Mesothelial cell of epicardium (in vitro differentiated cells): Measurements from ENCODE around the gene HSPA1L. TPM values are rescaled to one million over a fixed set of nuclear protein-coding genes. Genes with fewer than 3 reads are reported as not detected.
A peak's percentile ranks its signal among the peaks of the same experiment; 100 is the strongest.

ENCODE experiments used
- DNase-seq, 2 experiments: peaks; one replicate each; pipeline ENCODE4 v3.0.0; 2021; ENCODE audit warnings: low spot score in 2 of 2; ENCODE audit not compliant: unreplicated experiment in 2 of 2
- H3K27ac Mint-ChIP-seq: 2 replicates; pipeline ENCODE4 v1.8.0; 2021; ENCODE audit warnings: mixed read lengths
- H3K27me3 Mint-ChIP-seq: 2 replicates; pipeline ENCODE4 v1.8.0; 2021; ENCODE audit warnings: low read depth, mixed read lengths
- H3K36me3 Mint-ChIP-seq: 2 replicates; pipeline ENCODE4 v1.8.0; 2021; ENCODE audit warnings: mixed read lengths
- H3K4me1 Mint-ChIP-seq: 2 replicates; pipeline ENCODE4 v1.8.0; 2021; ENCODE audit warnings: mixed read lengths
- H3K4me3 Mint-ChIP-seq: 2 replicates; pipeline ENCODE4 v1.8.0; 2021; ENCODE audit warnings: mild to moderate bottlenecking, moderate library complexity, mixed read lengths
- H3K9me3 Mint-ChIP-seq: 2 replicates; pipeline ENCODE4 v1.8.0; 2021; ENCODE audit warnings: mixed read lengths
- CTCF ChIP-seq: fragments of 200-600 bp; sonication (generic); IDR thresholded peaks from one replicate; pipeline ENCODE4 v1.5.0; 2021; ENCODE audit warnings: antibody characterized with exemption; ENCODE audit not compliant: unreplicated experiment
- total RNA-seq: library from RNA; stranded (reverse); gene quantifications from 3 replicates; pipeline ENCODE4 v1.2.1, GENCODE V29; 2021

Gene HSPA1L
- total RNA-seq, 1 donor from 2014 or later: 2.2 TPM

DNA sequence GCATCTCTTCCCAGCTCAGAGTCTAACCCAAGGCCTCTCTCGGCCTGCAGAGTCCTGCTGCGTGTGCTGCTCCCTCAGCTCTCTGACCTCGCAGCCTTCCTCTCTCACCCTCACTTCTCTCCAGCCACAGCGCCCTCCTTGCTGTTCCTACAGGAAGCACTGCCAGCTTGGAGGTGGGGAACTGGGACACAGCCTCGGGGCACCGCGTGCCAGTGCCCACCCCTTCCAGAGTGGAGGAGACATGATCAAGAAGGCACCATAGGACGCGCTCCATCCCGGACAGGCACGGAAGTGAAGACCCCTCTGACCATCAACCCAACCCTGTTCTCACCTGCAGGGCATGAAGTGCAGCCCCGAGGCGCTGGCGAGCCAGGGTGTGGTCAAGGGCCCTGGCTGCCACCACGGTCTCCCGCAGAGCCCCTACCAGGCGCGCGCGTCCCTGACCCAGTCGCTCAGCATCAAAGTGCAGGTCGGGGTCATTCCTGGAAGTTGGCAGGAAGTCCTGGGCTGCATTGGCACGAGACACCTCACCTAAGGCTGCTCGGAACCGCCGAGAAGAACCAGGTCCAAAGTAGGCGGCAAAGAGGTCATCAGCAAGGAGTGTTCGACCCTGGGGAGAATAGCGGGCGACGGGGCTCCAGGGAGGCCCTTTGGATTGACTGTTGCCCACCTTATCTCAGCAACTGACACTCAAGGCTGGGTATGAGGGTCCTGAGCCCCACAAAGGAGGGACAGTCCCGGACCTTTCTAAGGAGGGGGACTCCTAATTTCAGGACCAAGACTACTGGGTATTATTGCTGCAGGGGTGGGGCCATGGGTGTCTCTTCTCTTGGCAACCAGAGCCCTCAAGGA is 39.2 kb downstream of the HSPA1L start:
- H3K27ac Mint-ChIP-seq: peak overlapping the region; percentile 69
- no peak for TF ChIP-seq CTCF
- no peaks in the 10 kb centered on the region for H3K27me3 Mint-ChIP-seq
- H3K9me3 Mint-ChIP-seq: no peaks in the 10 kb centered on the region
- H3K4me1 Mint-ChIP-seq: peaks cover 12% of the 10 kb centered on the region
- no peak overlapping the region for H3K4me3 Mint-ChIP-seq
- DNase-seq: no peak
- H3K36me3 Mint-ChIP-seq: peaks cover 2% of the 10 kb centered on the region

GRCh38 chr6:31775184-31775583 is 39.9 kb downstream of the HSPA1L start:
- Mint-ChIP-seq H3K27me3 (no peaks in the 10 kb centered on the region), H3K36me3 (no peaks in the 10 kb centered on the region), H3K4me3 (no peak overlapping the region), H3K9me3 (no peaks in the 10 kb centered on the region), H3K4me1 (peaks cover 12% of the 10 kb centered on the region), H3K27ac (no peak overlapping the region)
- DNase-seq: no peak
- no peak for TF ChIP-seq CTCF

DNA sequence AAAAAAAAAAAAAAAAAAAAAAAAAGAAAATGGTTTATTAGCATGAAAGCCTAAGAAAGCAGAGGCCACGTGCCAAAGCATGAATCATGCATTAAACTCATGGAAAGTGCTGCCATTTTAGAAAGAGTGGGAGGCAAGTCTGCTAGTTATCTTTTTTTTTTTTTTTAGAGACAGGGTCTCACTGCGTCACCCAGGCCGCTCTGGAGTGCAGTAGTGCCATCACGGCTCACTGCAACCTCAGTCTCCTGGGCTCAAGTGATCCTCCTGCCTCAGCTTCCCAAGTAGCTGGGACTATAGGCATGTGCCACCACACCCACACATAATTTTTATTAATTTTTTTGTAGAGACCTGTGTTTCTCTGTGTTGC is 43.1 kb downstream of the HSPA1L start:
- Mint-ChIP-seq H3K9me3 (no peaks in the 10 kb centered on the region), H3K4me1 (peaks cover 11% of the 10 kb centered on the region), H3K36me3 (no peaks in the 10 kb centered on the region), H3K4me3 (no peak overlapping the region), H3K27ac (no peak overlapping the region), H3K27me3 (no peaks in the 10 kb centered on the region)
- no peak for DNase-seq
- no peak for TF ChIP-seq CTCF

GRCh38 chr6:31770860-31771259 is 44.2 kb downstream of the HSPA1L start:
- no peak for DNase-seq
- H3K27ac Mint-ChIP-seq: no peak overlapping the region
- peaks cover 3% of the 10 kb centered on the region for H3K4me1 Mint-ChIP-seq
- no peaks in the 10 kb centered on the region for H3K36me3 Mint-ChIP-seq
- no peaks in the 10 kb centered on the region for H3K27me3 Mint-ChIP-seq
- H3K4me3 Mint-ChIP-seq: no peak overlapping the region
- TF ChIP-seq CTCF: no peak
- no peaks in the 10 kb centered on the region for H3K9me3 Mint-ChIP-seq

DNA sequence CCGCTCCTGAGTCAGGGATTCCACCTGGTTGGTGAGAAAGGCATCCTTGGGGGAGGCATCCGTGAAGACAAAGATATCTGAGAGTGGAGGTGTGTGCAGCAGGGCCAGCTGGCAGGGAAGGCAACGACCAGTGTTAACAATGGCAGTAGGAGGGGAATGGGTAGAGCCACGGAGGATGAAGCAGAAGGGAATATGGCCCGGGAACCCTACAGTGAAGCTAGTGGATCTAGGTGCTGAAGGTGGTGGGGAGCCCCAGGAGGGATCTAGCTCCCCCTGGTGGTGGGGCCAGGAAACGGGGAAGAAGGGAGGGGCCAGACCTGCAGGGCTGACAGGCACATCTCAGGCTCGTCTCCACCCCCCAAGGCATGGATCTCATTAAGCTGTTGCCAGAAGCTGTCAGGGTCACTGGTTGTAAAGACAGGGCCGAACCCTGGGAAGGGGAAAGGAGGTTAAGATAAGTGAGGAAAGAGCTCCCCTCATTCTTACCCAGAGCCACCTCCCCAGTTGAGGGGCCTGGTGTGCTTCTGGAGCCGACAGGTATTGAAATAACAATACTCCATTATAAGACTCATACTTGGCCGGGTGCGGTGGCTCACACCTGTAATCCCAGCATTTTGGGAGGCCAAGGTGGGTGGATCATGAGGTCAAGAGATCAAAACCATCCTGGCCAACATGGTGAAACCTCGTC is 45.3 kb downstream of the HSPA1L start:
- Mint-ChIP-seq H3K36me3 (no peaks in the 10 kb centered on the region), H3K4me1 (no peaks in the 10 kb centered on the region), H3K27me3 (no peaks in the 10 kb centered on the region), H3K9me3 (no peaks in the 10 kb centered on the region), H3K27ac (no peak overlapping the region), H3K4me3 (no peak overlapping the region)
- peak; percentile 37 for TF ChIP-seq CTCF
- DNase-seq: no peak
